GM12878 (cell line): ENCODE results near the gene ABCB9. TPM values are rescaled to one million over a fixed set of nuclear protein-coding genes. Genes with fewer than 3 reads are reported as not detected.

Experiments used
- CBFB ChIP-seq: IDR thresholded peaks from 2 replicates; pipeline ENCODE4 v1.6.1; 2016; ENCODE audit warnings: antibody characterized with exemption, low read depth
- CHD1 ChIP-seq: IDR thresholded peaks from 2 replicates; pipeline ENCODE4 v1.6.1; 2012; ENCODE audit warnings: low read depth, low read length, improper control_type of control experiment
- CTCF ChIP-seq, 3 experiments: IDR thresholded peaks in 2 of 3; conservative IDR thresholded peaks in 1 of 3; 2 replicates each; pipeline ENCODE4 v1.5.1; 2011; ENCODE audit warnings: low read depth in 3 of 3, low read length in 3 of 3, mild to moderate bottlenecking in 3 of 3, control low read depth in 2 of 3, moderate library complexity in 2 of 3, inconsistent platforms in 1 of 3, mixed read lengths in 1 of 3; ENCODE audit not compliant: control insufficient read depth in 2 of 3, insufficient read depth in 1 of 3; ENCODE audit errors: extremely low read depth in 1 of 3
- ESRRA ChIP-seq: IDR thresholded peaks from 2 replicates; pipeline ENCODE4 v1.6.1; 2012; ENCODE audit warnings: mild to moderate bottlenecking, low read length, improper control_type of control experiment
- FOXM1 ChIP-seq: IDR thresholded peaks from 2 replicates; pipeline ENCODE4 v1.6.1; 2012; ENCODE audit warnings: low read depth, mild to moderate bottlenecking, inconsistent platforms, low read length, moderate library complexity
- GABPA ChIP-seq: IDR thresholded peaks from 2 replicates; pipeline ENCODE4 v1.6.1; 2014; ENCODE audit warnings: antibody characterized with exemption, low read depth, mild to moderate bottlenecking, inconsistent platforms
- NFYB ChIP-seq: IDR thresholded peaks from 2 replicates; pipeline ENCODE4 v1.6.1; 2011; ENCODE audit warnings: low read depth, mild to moderate bottlenecking, low read length, improper control_type of control experiment, moderate library complexity; ENCODE audit not compliant: insufficient read depth
- PAX5 ChIP-seq: IDR thresholded peaks from 2 replicates; pipeline ENCODE4 v1.6.1; 2011; ENCODE audit warnings: low read depth, low read length, borderline replicate concordance
- POLR2AphosphoS5 ChIP-seq: IDR thresholded peaks from 2 replicates; pipeline ENCODE4 v1.6.1; 2011; ENCODE audit warnings: mild to moderate bottlenecking, low read length, inconsistent platforms
- TAF1 ChIP-seq: IDR thresholded peaks from 2 replicates; pipeline ENCODE4 v1.6.1; 2011; ENCODE audit warnings: mild to moderate bottlenecking, low read depth, low read length, borderline replicate concordance
- ZBTB4 ChIP-seq: fragments of 450-650 bp; formaldehyde crosslinking; IDR thresholded peaks from 2 replicates; pipeline ENCODE4 v1.4.0; 2022; ENCODE audit warnings: mild to moderate bottlenecking, moderate library complexity
- ZNF687 ChIP-seq: fragments of 450-650 bp; IDR thresholded peaks from 2 replicates; pipeline ENCODE4 v1.6.1; 2017; ENCODE audit warnings: mild to moderate bottlenecking, moderate library complexity
- polyA plus RNA-seq, 11 experiments: library from polyadenylated mRNA; depleted of rRNA in 4 of 11; unstranded in 6 of 11; stranded (reverse) in 5 of 11; fragments of >200 nt; fragmentation: Nextera tagmentation in 4 of 11; fragmentation: Illumina TruSeq in 1 of 11; extraction: Ambion mirVana in 4 of 11; extraction: Trizol in 1 of 11; gene quantifications; 1 replicate in 1 of 11; 2 replicates in 10 of 11; pipeline versions ENCODE4 v1.2.1 to v1.2.3, GENCODE V29; 2011 to 2016; ENCODE audit warnings: inconsistent platforms in 2 of 11, missing spikeins in 2 of 11, low read depth in 1 of 11
- total RNA-seq, 4 experiments: library from RNA; depleted of rRNA in 3 of 4; stranded (reverse); fragments of >200 nt in 3 of 4; fragmentation: Illumina TruSeq in 1 of 4; extraction: Trizol in 1 of 4; gene quantifications; 2 replicates each; pipeline versions ENCODE4 v1.2.1 to v1.2.3, GENCODE V29; 2013 to 2021
- TF ChIP-seq, protein P1 (sequence below): fragments of 150-350 bp; IDR thresholded peaks from 2 replicates; pipeline ENCODE4 v1.6.1; 2016; ENCODE audit warnings: low read depth, low read length

Gene ABCB9
- total and polyA plus RNA-seq, 10 of the 15 experiments (the other 5 are each of a cell fraction or from before 2014, with no cell fraction given) = 0.37 to 4.9 (median 3.1) TPM

- TF ChIP-seq CTCF (IDR thresholded peaks at IDR 0.05 in 2 of 3, conservative IDR thresholded peaks at IDR 0.05 in 1 of 3; ENCODE audit: control insufficient read depth in 2 of 3, extremely low read depth in 1 of 3, insufficient read depth in 1 of 3, low read depth in 3 of 3, low read length in 3 of 3) = 0 out of 6 replicates have a peak, but pooled peaks of 1 of the 3 experiments have one; percentile 5
- no peak for TF ChIP-seq FOXM1
- TF ChIP-seq ZBTB4 = no peak
- TF ChIP-seq, protein P1, sequence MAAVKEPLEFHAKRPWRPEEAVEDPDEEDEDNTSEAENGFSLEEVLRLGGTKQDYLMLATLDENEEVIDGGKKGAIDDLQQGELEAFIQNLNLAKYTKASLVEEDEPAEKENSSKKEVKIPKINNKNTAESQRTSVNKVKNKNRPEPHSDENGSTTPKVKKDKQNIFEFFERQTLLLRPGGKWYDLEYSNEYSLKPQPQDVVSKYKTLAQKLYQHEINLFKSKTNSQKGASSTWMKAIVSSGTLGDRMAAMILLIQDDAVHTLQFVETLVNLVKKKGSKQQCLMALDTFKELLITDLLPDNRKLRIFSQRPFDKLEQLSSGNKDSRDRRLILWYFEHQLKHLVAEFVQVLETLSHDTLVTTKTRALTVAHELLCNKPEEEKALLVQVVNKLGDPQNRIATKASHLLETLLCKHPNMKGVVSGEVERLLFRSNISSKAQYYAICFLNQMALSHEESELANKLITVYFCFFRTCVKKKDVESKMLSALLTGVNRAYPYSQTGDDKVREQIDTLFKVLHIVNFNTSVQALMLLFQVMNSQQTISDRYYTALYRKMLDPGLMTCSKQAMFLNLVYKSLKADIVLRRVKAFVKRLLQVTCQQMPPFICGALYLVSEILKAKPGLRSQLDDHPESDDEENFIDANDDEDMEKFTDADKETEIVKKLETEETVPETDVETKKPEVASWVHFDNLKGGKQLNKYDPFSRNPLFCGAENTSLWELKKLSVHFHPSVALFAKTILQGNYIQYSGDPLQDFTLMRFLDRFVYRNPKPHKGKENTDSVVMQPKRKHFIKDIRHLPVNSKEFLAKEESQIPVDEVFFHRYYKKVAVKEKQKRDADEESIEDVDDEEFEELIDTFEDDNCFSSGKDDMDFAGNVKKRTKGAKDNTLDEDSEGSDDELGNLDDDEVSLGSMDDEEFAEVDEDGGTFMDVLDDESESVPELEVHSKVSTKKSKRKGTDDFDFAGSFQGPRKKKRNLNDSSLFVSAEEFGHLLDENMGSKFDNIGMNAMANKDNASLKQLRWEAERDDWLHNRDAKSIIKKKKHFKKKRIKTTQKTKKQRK = no peak
- peak; percentile 67; the same call in 1 of the 2 replicates for TF ChIP-seq ZNF687
- no peak for TF ChIP-seq NFYB
- peak; percentile 84; the same call in 1 of the 2 replicates for TF ChIP-seq TAF1
- no peak for TF ChIP-seq CBFB
- no peak for TF ChIP-seq ESRRA
- TF ChIP-seq POLR2AphosphoS5 = peak; percentile 58; the same call in 1 of the 2 replicates
- TF ChIP-seq PAX5 = no peak
- TF ChIP-seq CHD1 = no peak
- peak; percentile 88 for TF ChIP-seq GABPA
Observed at GRCh38 chr12:122980183-122981035, 14.1 kb upstream of the ABCB9 start, which contains the start of gene ARL6IP4 (continued).
